Stimulated activated CD4-positive, alpha-beta T cell treated with anti-CD3 and anti-CD28 coated beads, TNF-alpha, amount 100 ng/mL, for 24 hours (primary cell): ENCODE results near the gene HYAL3.
"Not testable (repeated sequence)": the region's sequence is repeated elsewhere in the genome, so short reads cannot be mapped to it uniquely, and the experiment has no call there.

ENCODE experiments used
- DNase-seq, 3 experiments: peaks; one replicate each; pipeline ENCODE4 v3.0.0-alpha.2; 2020; ENCODE audit warnings: low read depth in 3 of 3

Gene HYAL3

GRCh38 chr3:50270422-50271224 is 28.6 kb downstream of the HYAL3 start:
- no peak for DNase-seq

GRCh38 chr3:50269977-50270413 is 29.2 kb downstream of the HYAL3 start:
- no peak for DNase-seq

GRCh38 chr3:50269460-50269859 is 29.7 kb downstream of the HYAL3 start:
- no peak for DNase-seq

GRCh38 chr3:50268703-50269451 is 30.3 kb downstream of the HYAL3 start, which contains the start of gene SEMA3B:
TSS of gene SEMA3B (plus strand) at chr3:50269147. CDS start at chr3:50269241, 94 bp downstream.
- DNase-seq: no peak

GRCh38 chr3:50268276-50268675 is 30.9 kb downstream of the HYAL3 start:
- no peak for DNase-seq

- DNase-seq: no peak
Observed at GRCh38 chr3:50267280-50267913, 31.8 kb downstream of the HYAL3 start.

GRCh38 chr3:50266836-50267235 is 32.4 kb downstream of the HYAL3 start:
- no peak for DNase-seq

- no peak for DNase-seq
Observed at GRCh38 chr3:50266017-50266416, 33.2 kb downstream of the HYAL3 start.

- no peak for DNase-seq
Observed at GRCh38 chr3:50265571-50265970, 33.6 kb downstream of the HYAL3 start.

GRCh38 chr3:50264964-50265485 is 34.2 kb downstream of the HYAL3 start:
- no peak for DNase-seq

GRCh38 chr3:50264383-50264963 is 34.7 kb downstream of the HYAL3 start:
- no peak for DNase-seq

- DNase-seq: no peak
Observed at GRCh38 chr3:50263478-50264382, 35.5 kb downstream of the HYAL3 start.

- no peak for DNase-seq
Observed at GRCh38 chr3:50262778-50263177, 36.4 kb downstream of the HYAL3 start.

- not testable (repeated sequence) for DNase-seq
Observed at GRCh38 chr3:50262200-50262599, 37.0 kb downstream of the HYAL3 start.

- DNase-seq: no peak
Observed at GRCh38 chr3:50261505-50261904, 37.7 kb downstream of the HYAL3 start.

GRCh38 chr3:50260942-50261441 is 38.2 kb downstream of the HYAL3 start:
- no peak for DNase-seq

- DNase-seq: peak; percentile 63 to 85 (median 69)
Observed at GRCh38 chr3:50260027-50260941, 38.9 kb downstream of the HYAL3 start.

GRCh38 chr3:50259432-50260026 is 39.7 kb downstream of the HYAL3 start:
- no peak for DNase-seq

GRCh38 chr3:50258979-50259378 is 40.2 kb downstream of the HYAL3 start:
- no peak for DNase-seq
